Measurements from ENCODE around the gene ADAMTS14.

Gene ADAMTS14

DNA sequence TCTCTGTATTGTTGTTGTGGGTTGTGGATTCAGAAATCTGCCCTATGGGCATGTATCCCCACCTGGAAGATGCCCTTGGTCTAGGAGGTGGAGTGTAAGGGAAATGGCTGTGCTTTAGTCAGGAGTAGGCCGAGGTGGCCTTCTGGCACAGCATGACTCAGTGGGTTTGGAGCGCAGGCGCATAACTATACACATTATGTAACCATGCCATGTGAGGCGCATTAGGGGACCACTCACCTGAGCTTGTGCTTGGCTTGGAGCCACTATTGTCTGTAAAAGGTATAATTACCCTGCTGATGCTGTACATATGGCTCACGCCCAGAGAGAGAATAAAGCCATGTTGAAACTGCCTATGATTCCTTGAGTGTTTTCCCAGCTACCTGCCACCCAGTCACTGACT lies 20.6 kb upstream of the ADAMTS14 start:
- H3K27ac ChIP-seq = no peak overlapping the region
- no peaks in the 10 kb centered on the region for H3K4me1 ChIP-seq
- H3K27me3 ChIP-seq (ENCODE audit: control insufficient read depth, insufficient read depth, low read length) = no peaks in the 10 kb centered on the region
- no peaks in the 10 kb centered on the region for H3K79me2 ChIP-seq
- H2AFZ ChIP-seq = no peak overlapping the region
- no peaks in the 10 kb centered on the region for H3K9me3 ChIP-seq (ENCODE audit: control insufficient read depth, low read length)
- no peak overlapping the region for H3K4me2 ChIP-seq (ENCODE audit: low read length)
- TF ChIP-seq, protein P1, sequence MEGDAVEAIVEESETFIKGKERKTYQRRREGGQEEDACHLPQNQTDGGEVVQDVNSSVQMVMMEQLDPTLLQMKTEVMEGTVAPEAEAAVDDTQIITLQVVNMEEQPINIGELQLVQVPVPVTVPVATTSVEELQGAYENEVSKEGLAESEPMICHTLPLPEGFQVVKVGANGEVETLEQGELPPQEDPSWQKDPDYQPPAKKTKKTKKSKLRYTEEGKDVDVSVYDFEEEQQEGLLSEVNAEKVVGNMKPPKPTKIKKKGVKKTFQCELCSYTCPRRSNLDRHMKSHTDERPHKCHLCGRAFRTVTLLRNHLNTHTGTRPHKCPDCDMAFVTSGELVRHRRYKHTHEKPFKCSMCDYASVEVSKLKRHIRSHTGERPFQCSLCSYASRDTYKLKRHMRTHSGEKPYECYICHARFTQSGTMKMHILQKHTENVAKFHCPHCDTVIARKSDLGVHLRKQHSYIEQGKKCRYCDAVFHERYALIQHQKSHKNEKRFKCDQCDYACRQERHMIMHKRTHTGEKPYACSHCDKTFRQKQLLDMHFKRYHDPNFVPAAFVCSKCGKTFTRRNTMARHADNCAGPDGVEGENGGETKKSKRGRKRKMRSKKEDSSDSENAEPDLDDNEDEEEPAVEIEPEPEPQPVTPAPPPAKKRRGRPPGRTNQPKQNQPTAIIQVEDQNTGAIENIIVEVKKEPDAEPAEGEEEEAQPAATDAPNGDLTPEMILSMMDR (IDR thresholded peaks at IDR 0.05) = no peak
- H3K4me3 ChIP-seq (ENCODE audit: low read depth, low read length) = no peak overlapping the region
- H3K36me3 ChIP-seq (ENCODE audit: control insufficient read depth, insufficient read depth, low read length) = no peaks in the 10 kb centered on the region
- H3K9ac ChIP-seq = no peak overlapping the region

DNA sequence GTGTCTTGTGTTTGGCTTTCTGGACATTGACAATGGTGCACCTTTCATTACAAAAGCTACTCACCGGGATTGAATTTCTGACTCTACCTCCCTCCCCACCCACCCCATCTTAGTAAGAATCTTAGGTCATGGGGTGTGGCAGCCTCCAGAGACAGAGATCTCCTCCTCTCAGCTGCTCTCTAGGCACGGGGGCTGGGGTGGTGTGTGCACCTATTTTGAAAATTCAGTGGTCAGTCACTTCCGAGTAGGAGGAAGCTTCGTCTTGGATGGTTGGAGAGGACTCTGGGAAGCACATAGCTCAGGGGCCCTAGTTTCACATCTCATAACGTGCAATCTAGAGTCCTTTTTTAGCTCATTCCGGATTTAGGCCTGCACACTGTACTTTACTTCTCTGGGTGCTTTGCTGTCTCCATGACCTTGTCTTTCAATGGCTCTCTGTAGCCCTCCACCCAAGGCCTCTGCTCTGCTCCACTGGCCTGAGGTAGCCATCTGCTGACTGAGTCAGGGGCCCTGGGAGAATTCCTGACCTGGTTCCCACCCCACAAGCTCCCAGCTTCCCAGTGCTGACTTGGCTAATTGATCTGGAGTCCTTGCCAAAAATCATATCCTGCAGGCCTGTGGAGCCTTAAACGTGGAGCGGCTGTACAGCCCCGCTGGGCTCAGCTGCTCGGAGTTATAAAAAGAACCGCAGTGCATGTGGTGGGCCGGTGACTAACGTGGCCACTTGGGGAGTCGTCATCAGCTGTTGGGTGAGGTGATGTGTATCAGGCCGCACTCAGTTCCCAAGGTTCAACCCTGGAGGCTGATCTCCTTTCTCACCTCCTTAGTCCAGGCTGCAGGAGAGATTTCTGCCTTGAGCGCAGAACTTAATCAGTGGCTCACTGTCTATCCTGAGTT lies 19.3 kb upstream of the ADAMTS14 start:
- TF ChIP-seq, protein P1 (IDR thresholded peaks at IDR 0.05) = no peak
- H3K27me3 ChIP-seq (ENCODE audit: control insufficient read depth, insufficient read depth, low read length) = no peaks in the 10 kb centered on the region
- H3K27ac ChIP-seq = no peak overlapping the region
- no peaks in the 10 kb centered on the region for H3K36me3 ChIP-seq (ENCODE audit: control insufficient read depth, insufficient read depth, low read length)
- H3K4me2 ChIP-seq (ENCODE audit: low read length) = no peak overlapping the region
- H3K9me3 ChIP-seq (ENCODE audit: control insufficient read depth, low read length) = no peaks in the 10 kb centered on the region
- H3K4me1 ChIP-seq = no peaks in the 10 kb centered on the region
- H3K9ac ChIP-seq = no peak overlapping the region
- no peak overlapping the region for H3K4me3 ChIP-seq (ENCODE audit: low read depth, low read length)
- H2AFZ ChIP-seq = no peak overlapping the region
- no peaks in the 10 kb centered on the region for H3K79me2 ChIP-seq

DNA sequence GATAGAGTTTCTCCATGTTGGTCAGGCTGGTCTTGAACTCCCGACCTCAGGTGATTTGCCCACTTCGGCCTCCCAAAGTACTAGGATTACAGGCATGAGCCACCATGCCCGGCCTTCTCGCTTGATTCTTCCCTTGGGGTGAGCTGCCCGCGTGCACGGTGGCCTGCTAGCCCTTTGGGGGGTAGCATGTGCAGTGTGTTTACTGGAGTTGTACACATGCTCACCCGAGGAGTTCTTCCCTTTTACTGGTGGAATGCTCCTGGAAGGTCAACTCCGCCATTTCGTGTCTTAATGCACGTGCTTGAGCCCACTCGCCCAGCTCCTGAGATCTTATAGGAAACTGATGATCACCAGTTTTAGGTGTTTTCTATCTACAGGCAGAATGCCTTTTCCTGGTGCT lies 17.0 kb upstream of the ADAMTS14 start:
- H3K9me3 ChIP-seq (ENCODE audit: control insufficient read depth, low read length) = no peaks in the 10 kb centered on the region
- H3K27me3 ChIP-seq (ENCODE audit: control insufficient read depth, insufficient read depth, low read length) = no peaks in the 10 kb centered on the region
- no peaks in the 10 kb centered on the region for H3K36me3 ChIP-seq (ENCODE audit: control insufficient read depth, insufficient read depth, low read length)
- H3K9ac ChIP-seq = no peak overlapping the region
- H2AFZ ChIP-seq = no peak overlapping the region
- H3K27ac ChIP-seq = no peak overlapping the region
- no peak overlapping the region for H3K4me3 ChIP-seq (ENCODE audit: low read depth, low read length)
- H3K4me1 ChIP-seq = no peaks in the 10 kb centered on the region
- H3K4me2 ChIP-seq (ENCODE audit: low read length) = no peak overlapping the region
- TF ChIP-seq, protein P1 (IDR thresholded peaks at IDR 0.05) = no peak
- H3K79me2 ChIP-seq = no peaks in the 10 kb centered on the region

DNA sequence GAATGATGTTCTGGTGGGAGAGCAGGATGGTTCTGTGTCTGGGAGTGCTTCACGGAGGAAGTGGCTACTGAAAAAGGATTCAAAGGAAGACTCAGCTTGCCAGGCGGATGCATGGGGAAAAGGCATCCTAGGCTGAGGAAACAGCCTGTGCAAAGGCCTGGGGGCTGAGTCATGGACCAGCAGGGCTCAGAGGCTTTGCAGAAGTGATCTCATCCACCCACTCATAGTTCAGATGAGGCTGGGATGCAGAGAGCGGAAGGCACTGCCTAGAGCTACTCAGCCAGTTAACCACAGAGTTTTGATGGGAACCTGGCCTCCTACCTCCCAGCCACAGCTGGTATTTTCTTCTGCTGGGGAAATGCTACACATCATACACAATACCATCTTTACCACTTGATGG lies 15.8 kb upstream of the ADAMTS14 start:
- H3K9ac ChIP-seq = no peak overlapping the region
- H3K36me3 ChIP-seq (ENCODE audit: control insufficient read depth, insufficient read depth, low read length) = no peaks in the 10 kb centered on the region
- no peak overlapping the region for H3K4me2 ChIP-seq (ENCODE audit: low read length)
- no peak overlapping the region for H2AFZ ChIP-seq
- no peaks in the 10 kb centered on the region for H3K9me3 ChIP-seq (ENCODE audit: control insufficient read depth, low read length)
- TF ChIP-seq, protein P1 (IDR thresholded peaks at IDR 0.05) = no peak
- no peaks in the 10 kb centered on the region for H3K79me2 ChIP-seq
- no peaks in the 10 kb centered on the region for H3K27me3 ChIP-seq (ENCODE audit: control insufficient read depth, insufficient read depth, low read length)
- no peak overlapping the region for H3K4me3 ChIP-seq (ENCODE audit: low read depth, low read length)
- no peaks in the 10 kb centered on the region for H3K4me1 ChIP-seq
- H3K27ac ChIP-seq = no peak overlapping the region

DNA sequence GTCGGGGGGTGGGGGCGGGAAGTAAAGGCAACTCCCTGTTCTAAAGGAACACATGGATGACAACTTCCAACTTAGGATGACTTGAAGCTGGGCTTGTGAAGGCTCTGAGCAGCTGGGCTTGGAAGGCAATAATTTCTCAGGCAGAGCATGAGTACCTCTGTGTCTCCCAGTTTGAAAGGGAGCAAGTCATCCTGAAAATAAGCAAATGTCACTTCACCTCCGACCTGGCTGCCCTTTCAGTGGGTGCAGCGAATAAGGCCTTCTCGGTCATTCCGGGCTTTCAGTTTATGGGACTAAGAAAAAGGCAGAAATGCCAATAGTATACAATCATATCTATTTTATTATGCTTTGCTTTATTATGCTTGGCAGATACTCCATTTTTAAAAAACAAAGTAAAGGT lies 15.3 kb upstream of the ADAMTS14 start:
- Histone ChIP-seq H3K79me2 (no peaks in the 10 kb centered on the region), H3K9ac (no peak overlapping the region), H3K4me1 (no peaks in the 10 kb centered on the region), H3K4me3 (ENCODE audit: low read depth, low read length) (no peak overlapping the region), H3K9me3 (ENCODE audit: control insufficient read depth, low read length) (no peaks in the 10 kb centered on the region), H3K36me3 (ENCODE audit: control insufficient read depth, insufficient read depth, low read length) (no peaks in the 10 kb centered on the region), H2AFZ (no peak overlapping the region), H3K4me2 (ENCODE audit: low read length) (no peak overlapping the region), H3K27ac (no peak overlapping the region), H3K27me3 (ENCODE audit: control insufficient read depth, insufficient read depth, low read length) (no peaks in the 10 kb centered on the region)
- TF ChIP-seq, protein P1 (IDR thresholded peaks at IDR 0.05) = no peak

Data from parathyroid adenoma (tissue), 2 donors.